PC-3 (cell line): ENCODE results near the gene GSTA2.
"Not testable (repeated sequence)": the region's sequence is repeated elsewhere in the genome, so short reads cannot be mapped to it uniquely, and the experiment has no call there.

Source experiments
- CTCF ChIP-seq: fragments of 300-600 bp; sonication (generic); conservative IDR thresholded peaks from 2 replicates; pipeline ENCODE4 v1.5.1; 2017; ENCODE audit warnings: antibody characterized with exemption, low read depth, mild to moderate bottlenecking, low read length
- EZH2 ChIP-seq: fragments of 300-600 bp; sonication (generic); IDR thresholded peaks from one replicate; pipeline ENCODE4 v1.6.1; 2017; ENCODE audit warnings: antibody characterized with exemption, mild to moderate bottlenecking, low read length; ENCODE audit not compliant: unreplicated experiment

- not testable (repeated sequence) for TF ChIP-seq CTCF, EZH2
These were observed 31.1 kb upstream of the GSTA2 start for GRCh38 chr6:52794366-52794765.
